NOMO-1 treated with DMSO at 0.1 percent for 48 hours (cell line): ENCODE data around the gene TNFRSF8.
"Not testable (repeated sequence)": the region's sequence is repeated elsewhere in the genome, so short reads cannot be mapped to it uniquely, and the experiment has no call there.

Source experiments
- DNase-seq: peaks from one replicate; lab custom pipeline; 2025; ENCODE audit not compliant: unreplicated experiment; lab: John Stamatoyannopoulos, UW

The TNFRSF8 gene

GRCh38 chr1:12038356-12039163, 24.5 kb upstream of the TNFRSF8 start:
- DNase-seq, result no peak

- no peak for DNase-seq
These were observed 24.0 kb upstream of the TNFRSF8 start for GRCh38 chr1:12039164-12039525.

- DNase-seq, result not testable (repeated sequence)
These were observed 23.2 kb upstream of the TNFRSF8 start for GRCh38 chr1:12039824-12040456.

GRCh38 chr1:12040457-12041051, 22.5 kb upstream of the TNFRSF8 start:
- no peak for DNase-seq

GRCh38 chr1:12044187-12044877, 18.8 kb upstream of the TNFRSF8 start:
- not testable (repeated sequence) for DNase-seq

- no peak for DNase-seq
These were observed 16.4 kb upstream of the TNFRSF8 start for GRCh38 chr1:12046749-12047119.

GRCh38 chr1:12047120-12047876, 15.8 kb upstream of the TNFRSF8 start:
- no peak for DNase-seq

GRCh38 chr1:12048372-12048771, 14.7 kb upstream of the TNFRSF8 start:
- no peak for DNase-seq

- peak; percentile 27 for DNase-seq
These were observed 13.5 kb upstream of the TNFRSF8 start for GRCh38 chr1:12049616-12050015.

GRCh38 chr1:12051361-12051760, 11.7 kb upstream of the TNFRSF8 start:
- no peak for DNase-seq

GRCh38 chr1:12052008-12052573, 11.0 kb upstream of the TNFRSF8 start:
- DNase-seq, result peak; percentile 65

GRCh38 chr1:12052997-12053686, 10.0 kb upstream of the TNFRSF8 start:
- DNase-seq, result no peak

GRCh38 chr1:12053752-12054548, 9.2 kb upstream of the TNFRSF8 start:
- DNase-seq, result no peak

- DNase-seq, result no peak
These were observed 7.8 kb upstream of the TNFRSF8 start for GRCh38 chr1:12055259-12055658.

GRCh38 chr1:12056331-12056841, 6.7 kb upstream of the TNFRSF8 start:
- no peak for DNase-seq

- no peak for DNase-seq
These were observed 5.7 kb upstream of the TNFRSF8 start for GRCh38 chr1:12057382-12057781.

GRCh38 chr1:12057940-12058687, 5.0 kb upstream of the TNFRSF8 start:
- DNase-seq, result no peak

- no peak for DNase-seq
These were observed 3.9 kb upstream of the TNFRSF8 start for GRCh38 chr1:12059226-12059625.
